Measurements from ENCODE around the gene ERCC4.
"Not testable (repeated sequence)": the region's sequence is repeated elsewhere in the genome, so short reads cannot be mapped to it uniquely, and the experiment has no call there.

ERCC4 gene

DNA sequence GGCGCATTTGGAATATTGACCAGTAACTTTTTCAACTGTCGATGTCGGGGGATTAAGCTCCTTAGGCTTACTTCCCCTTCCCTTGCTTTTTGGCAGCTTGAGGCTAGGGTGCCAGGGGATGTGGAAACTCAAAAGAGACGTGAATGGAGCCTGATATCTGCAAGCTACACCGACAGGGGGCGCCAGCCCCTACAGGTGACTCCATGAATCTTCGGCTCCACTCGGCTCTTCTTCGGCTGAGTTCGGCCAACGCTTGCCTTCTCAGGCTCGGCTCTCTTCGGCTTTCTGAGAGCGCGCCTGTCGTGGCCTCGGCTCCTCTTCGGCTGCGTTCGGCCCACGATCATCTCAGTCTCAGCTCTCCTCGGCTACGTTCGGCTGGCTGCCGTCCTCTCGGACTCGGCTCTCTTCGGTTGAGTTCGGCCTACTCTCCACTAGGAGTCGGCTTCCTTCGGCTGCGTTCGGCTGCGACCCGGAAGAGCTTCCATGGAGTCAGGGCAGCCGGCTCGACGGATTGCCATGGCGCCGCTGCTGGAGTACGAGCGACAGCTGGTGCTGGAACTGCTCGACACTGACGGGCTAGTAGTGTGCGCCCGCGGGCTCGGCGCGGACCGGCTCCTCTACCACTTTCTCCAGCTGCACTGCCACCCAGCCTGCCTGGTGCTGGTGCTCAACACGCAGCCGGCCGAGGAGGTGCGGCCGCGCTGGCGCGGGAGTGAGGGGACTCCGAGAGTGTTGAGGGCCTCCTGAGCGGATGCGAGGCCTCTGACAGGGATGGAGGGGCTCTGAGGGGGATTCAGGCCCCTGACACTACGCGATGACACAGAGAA is at the start of gene ERCC4:
TSS of gene ERCC4 (plus strand) at position 472 of the 827 bp plus-strand sequence. CDS start at position 484, 12 bp downstream.
- peak; percentile 98 for DNase-seq

- DNase-seq = peak; percentile 23
These were observed 46.0 kb upstream of the ERCC4 start for GRCh38 chr16:13873835-13874438.

GRCh38 chr16:13875614-13876284 is 44.2 kb upstream of the ERCC4 start:
- DNase-seq = peak; percentile 3

- DNase-seq = no peak
These were observed 36.7 kb upstream of the ERCC4 start for GRCh38 chr16:13883276-13883675.

GRCh38 chr16:13883881-13884280 is 36.1 kb upstream of the ERCC4 start:
- DNase-seq = no peak

- peak; percentile 7 for DNase-seq
These were observed 34.3 kb upstream of the ERCC4 start for GRCh38 chr16:13885700-13886099.

- no peak for DNase-seq
These were observed 33.3 kb upstream of the ERCC4 start for GRCh38 chr16:13886608-13887007.

- not testable (repeated sequence) for DNase-seq
These were observed 30.6 kb upstream of the ERCC4 start for GRCh38 chr16:13889323-13889722.

DNA sequence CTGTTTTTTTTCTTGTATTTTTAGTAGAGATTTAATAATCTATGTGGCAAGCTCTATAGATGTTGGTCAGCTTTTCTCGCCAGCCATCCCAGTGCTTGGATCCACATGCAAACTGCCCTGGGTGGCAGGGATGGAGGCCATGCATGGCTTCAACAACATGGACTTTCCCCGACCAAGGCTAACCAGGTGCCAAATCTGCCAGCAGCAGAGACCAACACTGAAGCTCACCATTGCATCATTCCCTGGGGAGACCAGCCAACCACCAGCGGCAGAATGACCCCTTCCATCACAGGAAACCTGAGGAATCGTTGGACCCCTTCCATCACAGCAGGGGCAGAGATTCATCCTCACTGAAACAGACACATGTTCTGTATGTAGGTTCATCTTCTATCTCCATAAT is 27.7 kb upstream of the ERCC4 start:
- DNase-seq = no peak

DNA sequence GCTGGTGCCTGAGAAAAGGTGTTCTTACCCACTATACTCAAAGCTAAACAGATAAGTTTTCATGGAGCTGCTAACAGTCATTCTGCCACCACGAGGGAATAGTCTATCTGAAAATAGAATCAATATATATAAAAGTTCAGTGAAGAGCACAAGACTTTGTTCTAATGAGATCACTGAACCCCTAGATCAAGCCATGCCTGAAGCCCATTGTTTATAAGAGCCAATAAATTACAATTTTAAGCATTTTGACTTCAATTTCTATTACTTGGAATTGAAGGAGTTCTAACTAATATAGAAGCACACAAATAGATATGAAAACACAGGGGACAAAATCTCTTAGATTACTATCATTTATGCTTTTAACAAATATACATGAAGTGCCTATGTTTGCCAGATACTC is 24.4 kb upstream of the ERCC4 start:
- no peak for DNase-seq

- peak; percentile 8 for DNase-seq
These were observed 23.3 kb upstream of the ERCC4 start for GRCh38 chr16:13896543-13897182.

DNA sequence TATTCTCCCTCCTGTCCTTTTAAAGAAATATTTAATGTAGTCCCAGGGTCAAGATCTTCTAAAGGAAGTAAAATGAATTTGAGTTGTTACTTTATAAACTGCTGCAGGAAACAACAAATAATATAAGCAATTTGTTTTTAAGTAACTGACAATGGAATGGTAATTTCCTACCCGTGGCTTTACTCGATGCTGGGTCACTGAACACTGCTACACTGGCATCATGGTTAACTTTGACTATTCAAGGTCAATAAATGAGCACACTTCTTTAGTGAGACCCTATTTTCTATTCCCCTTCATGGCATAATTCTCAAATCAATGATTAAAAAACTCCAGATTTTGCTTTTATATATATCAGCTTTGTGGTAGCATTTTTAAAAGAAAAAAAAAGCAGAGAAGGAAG is 22.1 kb upstream of the ERCC4 start:
- DNase-seq = no peak

GRCh38 chr16:13898233-13898632 is 21.7 kb upstream of the ERCC4 start:
- no peak for DNase-seq

DNA sequence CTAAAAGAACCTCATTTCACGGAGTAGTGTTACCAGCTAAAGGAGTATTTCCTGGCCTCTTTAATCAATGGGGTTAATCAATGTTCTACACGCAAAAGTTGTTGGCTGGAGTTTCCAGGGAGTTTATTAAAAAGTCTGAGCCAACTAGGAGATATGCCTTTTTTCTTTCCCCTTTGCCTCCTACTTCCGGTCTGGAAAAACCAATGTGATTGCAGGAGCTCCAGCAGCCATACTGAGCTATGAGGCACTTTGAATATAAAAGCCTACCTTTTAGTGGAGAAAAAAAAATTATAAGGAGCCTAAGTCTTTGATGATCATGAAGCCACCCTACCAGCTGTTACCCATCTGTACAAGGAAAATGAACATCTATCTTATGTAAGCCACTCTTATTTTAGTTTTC is 17.9 kb upstream of the ERCC4 start:
- no peak for DNase-seq

DNA sequence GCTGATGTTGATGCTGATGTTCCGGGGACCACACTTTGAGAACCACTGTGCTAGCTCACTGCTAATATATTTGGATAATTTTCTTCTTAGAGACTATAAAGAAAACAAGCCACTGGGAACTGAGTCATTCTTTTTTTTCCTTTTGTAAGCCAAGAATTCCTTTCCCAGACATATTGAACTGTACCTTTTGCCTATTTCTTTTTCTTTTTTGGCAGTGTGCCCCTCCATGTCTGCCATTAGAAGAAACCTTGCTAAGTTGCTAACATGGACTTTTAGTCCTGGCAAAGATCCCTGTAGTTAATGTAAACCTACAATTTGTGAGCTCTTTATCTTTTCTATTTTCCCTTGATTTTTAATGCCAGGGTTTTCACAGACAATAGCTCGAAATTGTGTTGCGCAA is 17.3 kb upstream of the ERCC4 start:
- no peak for DNase-seq

- DNase-seq = no peak
These were observed 15.7 kb upstream of the ERCC4 start for GRCh38 chr16:13904179-13904691.

DNA sequence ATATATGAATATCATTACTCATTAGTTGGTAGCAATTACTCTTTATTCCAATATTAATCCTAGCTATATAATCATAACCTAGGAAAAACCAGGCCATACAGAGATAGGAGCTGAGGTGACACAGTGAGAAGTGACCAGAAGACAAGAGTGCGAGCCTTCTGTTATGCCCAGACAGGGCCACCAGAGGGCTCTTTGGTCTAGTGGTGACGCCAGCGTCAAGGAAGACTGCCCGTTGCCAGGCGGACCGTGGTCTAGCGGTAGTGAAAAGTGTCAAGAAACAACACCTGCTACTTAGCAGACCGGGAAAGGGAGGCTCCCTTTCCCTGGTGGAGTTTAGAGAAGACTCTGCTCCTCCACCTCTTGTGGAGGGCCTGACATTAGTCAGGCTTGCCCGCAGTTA is 15.1 kb upstream of the ERCC4 start:
- DNase-seq = peak; percentile 78

- DNase-seq = peak; percentile 35
These were observed 13.5 kb upstream of the ERCC4 start for GRCh38 chr16:13906168-13907089.

- DNase-seq = no peak
These were observed 12.5 kb upstream of the ERCC4 start for GRCh38 chr16:13907431-13907830.

GRCh38 chr16:13909069-13909468 is 10.9 kb upstream of the ERCC4 start:
- no peak for DNase-seq

- peak; percentile 5 for DNase-seq
These were observed 10.1 kb upstream of the ERCC4 start for GRCh38 chr16:13909872-13910303.

- no peak for DNase-seq
These were observed 8.6 kb upstream of the ERCC4 start for GRCh38 chr16:13911306-13911705.

Data from DMS53 (cell line).